ENCODE measurements around the gene GNB1. TPM values are rescaled to one million over a fixed set of nuclear protein-coding genes. Genes with fewer than 3 reads are reported as not detected.

GNB1 gene
- total RNA-seq, 1 donor from 2014 or later, result 158 TPM

- DNase-seq, result no peak
- no peaks in the 10 kb centered on the region for H3K9me3 ChIP-seq (replicated peaks)
- no peaks in the 10 kb centered on the region for H3K27me3 ChIP-seq (ENCODE audit: low read depth)
- no peak overlapping the region for H3K27ac ChIP-seq (replicated peaks)
- H3K36me3 ChIP-seq, result peaks cover 78% of the 10 kb centered on the region
- intact Hi-C loops (cut with micrococcal nuclease), result loop anchor here (10.0 kb wide), 1 partner anchor 143 kb away; no protein-coding TSS in a partner anchor
- no peak overlapping the region for H3K4me3 ChIP-seq
- peaks cover 19% of the 10 kb centered on the region for H3K4me1 ChIP-seq
- no peak for TF ChIP-seq CTCF (IDR thresholded peaks at IDR 0.05; ENCODE audit: borderline replicate concordance)
Observed at GRCh38 chr1:1761504-1762376, 129.1 kb downstream of the GNB1 start.

GRCh38 chr1:1760715-1761114 lies 130.2 kb downstream of the GNB1 start:
- no peak for DNase-seq
- Histone ChIP-seq H3K36me3 (peaks cover 85% of the 10 kb centered on the region), H3K4me3 (no peak overlapping the region)

GRCh38 chr1:1760345-1760650 lies 130.6 kb downstream of the GNB1 start:
- no peaks in the 10 kb centered on the region for H3K27me3 ChIP-seq (ENCODE audit: low read depth)
- H3K4me3 ChIP-seq, result no peak overlapping the region
- intact Hi-C loops (cut with micrococcal nuclease), result loop anchor here (10.0 kb wide), 1 partner anchor 145 kb away; no protein-coding TSS in a partner anchor
- H3K4me1 ChIP-seq, result peaks cover 19% of the 10 kb centered on the region
- H3K9me3 ChIP-seq (replicated peaks), result no peaks in the 10 kb centered on the region
- no peak overlapping the region for H3K27ac ChIP-seq (replicated peaks)
- no peak for DNase-seq
- H3K36me3 ChIP-seq, result peaks cover 85% of the 10 kb centered on the region
- TF ChIP-seq CTCF (IDR thresholded peaks at IDR 0.05; ENCODE audit: borderline replicate concordance), result no peak

More at GRCh38 chr1:1760715-1761114, 130.2 kb downstream of the GNB1 start:
- Histone ChIP-seq H3K9me3 (replicated peaks) (no peaks in the 10 kb centered on the region), H3K4me1 (peaks cover 19% of the 10 kb centered on the region), H3K27ac (replicated peaks) (no peak overlapping the region), H3K27me3 (ENCODE audit: low read depth) (no peaks in the 10 kb centered on the region)
- intact Hi-C loops (cut with micrococcal nuclease), result loop anchor here (10.0 kb wide), 1 partner anchor 144 kb away; no protein-coding TSS in a partner anchor
- TF ChIP-seq CTCF (IDR thresholded peaks at IDR 0.05; ENCODE audit: borderline replicate concordance), result no peak

- Histone ChIP-seq H3K27me3 (ENCODE audit: low read depth) (no peaks in the 10 kb centered on the region), H3K9me3 (replicated peaks) (no peaks in the 10 kb centered on the region), H3K27ac (replicated peaks) (peak overlapping the region; percentile 67), H3K4me1 (peaks cover 19% of the 10 kb centered on the region), H3K36me3 (peaks cover 85% of the 10 kb centered on the region), H3K4me3 (peak overlapping the region; percentile 21)
- intact Hi-C loops (cut with micrococcal nuclease), result loop anchor here (10.0 kb wide), 1 partner anchor 145 kb away; no protein-coding TSS in a partner anchor
- no peak for TF ChIP-seq CTCF (IDR thresholded peaks at IDR 0.05; ENCODE audit: borderline replicate concordance)
- no peak for DNase-seq
Observed at GRCh38 chr1:1759456-1760344, 131.2 kb downstream of the GNB1 start.

GRCh38 chr1:1758692-1759455 lies 132.0 kb downstream of the GNB1 start:
- intact Hi-C loops (cut with micrococcal nuclease), result no loop called here
- peaks cover 19% of the 10 kb centered on the region for H3K4me1 ChIP-seq
- peak overlapping the region; percentile 21 for H3K4me3 ChIP-seq
- peaks cover 85% of the 10 kb centered on the region for H3K36me3 ChIP-seq
- H3K9me3 ChIP-seq (replicated peaks), result no peaks in the 10 kb centered on the region
- no peak for TF ChIP-seq CTCF (IDR thresholded peaks at IDR 0.05; ENCODE audit: borderline replicate concordance)
- DNase-seq, result peak; percentile 58
- H3K27me3 ChIP-seq (ENCODE audit: low read depth), result no peaks in the 10 kb centered on the region
- peak overlapping the region; percentile 67 for H3K27ac ChIP-seq (replicated peaks)

Measured in left ventricle myocardium inferior (tissue), 1 donor.